ENCODE data around the gene SYTL3.
A peak's percentile ranks its signal among the peaks of the same experiment; 100 is the strongest.
"Not testable (repeated sequence)": the region's sequence is repeated elsewhere in the genome, so short reads cannot be mapped to it uniquely, and the experiment has no call there.

SYTL3 gene
- total RNA-seq = 30.5 to 48.4 reads per million in 2 experiments

- peak; percentile 76 for DNase-seq (ENCODE audit: low read depth)
Measured at GRCh38 chr6:158649289-158650143, at the start of gene SYTL3. Gene SYTL3 (plus strand): TSS chr6:158650054. CDS start chr6:158663269, 13,215 bp downstream.

- no peak for DNase-seq (ENCODE audit: low read depth)
Measured at GRCh38 chr6:158603261-158604047, 46.4 kb upstream of the SYTL3 start.

GRCh38 chr6:158604048-158604406 lies 45.8 kb upstream of the SYTL3 start:
- DNase-seq (ENCODE audit: low read depth) = no peak

GRCh38 chr6:158605266-158605878 lies 44.5 kb upstream of the SYTL3 start:
- peak; percentile 39 for DNase-seq (ENCODE audit: low read depth)

GRCh38 chr6:158606011-158606410 lies 43.8 kb upstream of the SYTL3 start:
- not testable (repeated sequence) for DNase-seq (ENCODE audit: low read depth)

GRCh38 chr6:158606935-158607334 lies 42.9 kb upstream of the SYTL3 start:
- DNase-seq (ENCODE audit: low read depth) = no peak

GRCh38 chr6:158607411-158608170 lies 42.3 kb upstream of the SYTL3 start:
- DNase-seq (ENCODE audit: low read depth) = no peak

GRCh38 chr6:158608221-158608620 lies 41.6 kb upstream of the SYTL3 start:
- no peak for DNase-seq (ENCODE audit: low read depth)

- DNase-seq (ENCODE audit: low read depth) = no peak
Measured at GRCh38 chr6:158609455-158610155, 40.2 kb upstream of the SYTL3 start.

GRCh38 chr6:158610319-158610968 lies 39.4 kb upstream of the SYTL3 start:
- DNase-seq (ENCODE audit: low read depth) = no peak

GRCh38 chr6:158611039-158611438 lies 38.8 kb upstream of the SYTL3 start:
- no peak for DNase-seq (ENCODE audit: low read depth)

GRCh38 chr6:158611541-158612370 lies 38.1 kb upstream of the SYTL3 start:
- DNase-seq (ENCODE audit: low read depth) = no peak

GRCh38 chr6:158614606-158615005 lies 35.2 kb upstream of the SYTL3 start:
- not testable (repeated sequence) for DNase-seq (ENCODE audit: low read depth)

GRCh38 chr6:158618289-158618688 lies 31.6 kb upstream of the SYTL3 start:
- DNase-seq (ENCODE audit: low read depth) = not testable (repeated sequence)

- DNase-seq (ENCODE audit: low read depth) = no peak
Measured at GRCh38 chr6:158619922-158620801, 29.7 kb upstream of the SYTL3 start.

GRCh38 chr6:158620963-158621693 lies 28.7 kb upstream of the SYTL3 start:
- no peak for DNase-seq (ENCODE audit: low read depth)

GRCh38 chr6:158621694-158622544 lies 27.9 kb upstream of the SYTL3 start:
- DNase-seq (ENCODE audit: low read depth) = no peak
